Measurements from ENCODE around the gene ATP5IF1. TPM values are rescaled to one million over a fixed set of nuclear protein-coding genes. Genes with fewer than 3 reads are reported as not detected.

ATP5IF1 gene
- total RNA-seq, 4 donors from 2014 or later, result 75.6 to 307 (median 236) TPM

GRCh38 chr1:28209700-28210099 lies 26.2 kb upstream of the ATP5IF1 start:
- Histone ChIP-seq H3K27ac (no peak overlapping the region), H3K36me3 (peaks cover 21 to 24% of the 10 kb centered on the region in 2 donors), H3K9me3 (no peaks in the 10 kb centered on the region), H3K27me3 (no peaks in the 10 kb centered on the region), H3K4me3 (replicated peaks in 1 of 3) (no peak overlapping the region), H3K4me1 (no peaks in the 10 kb centered on the region)
- no peak for DNase-seq
- intact Hi-C loops (cut with DNase I), result loop anchor here (5.0 kb wide), 1 partner anchor 117 kb away; no protein-coding TSS in a partner anchor
- no peak for TF ChIP-seq POLR2A (IDR thresholded peaks at IDR 0.05)
- no peak for TF ChIP-seq CTCF (IDR thresholded peaks at IDR 0.05)
- 75 to 79% methylated on average over 1 of the region's 1 CpG for WGBS, 2 donors

- intact Hi-C loops (cut with DNase I), result no loop called here
- 88 to 94% methylated on average over 2 of the region's 2 CpGs for WGBS, 2 donors
- Histone ChIP-seq H3K9me3 (no peaks in the 10 kb centered on the region), H3K27ac (no peak overlapping the region), H3K4me1 (no peaks in the 10 kb centered on the region), H3K27me3 (no peaks in the 10 kb centered on the region), H3K36me3 (peaks cover 14 to 16% of the 10 kb centered on the region in 2 donors), H3K4me3 (replicated peaks in 1 of 3) (no peak overlapping the region)
- DNase-seq, result no peak
- no peak for TF ChIP-seq CTCF (IDR thresholded peaks at IDR 0.05)
- no peak for TF ChIP-seq POLR2A (IDR thresholded peaks at IDR 0.05)
These were observed 22.6 kb upstream of the ATP5IF1 start for GRCh38 chr1:28213315-28213714.

DNA sequence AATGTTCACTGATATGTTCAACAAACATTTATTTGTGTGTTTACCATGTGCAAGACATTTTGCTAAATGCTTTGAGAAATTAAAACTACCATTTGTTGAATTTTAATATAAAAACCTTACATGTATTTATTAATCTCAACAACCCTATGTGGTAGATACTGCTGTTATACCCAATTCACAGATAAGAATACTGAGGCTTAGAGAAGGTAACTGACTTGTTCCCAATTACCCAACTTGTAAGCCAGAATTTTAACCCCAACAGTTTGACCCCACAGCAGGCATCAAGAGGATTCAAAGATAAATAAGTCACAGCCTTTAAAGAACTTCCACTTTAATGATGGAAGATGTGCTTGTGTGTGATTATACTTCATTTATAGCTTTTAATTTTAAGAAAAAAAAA lies 6.8 kb upstream of the ATP5IF1 start:
- no peak for DNase-seq
- Histone ChIP-seq H3K9me3 (no peaks in the 10 kb centered on the region), H3K4me3 (replicated peaks in 1 of 3) (no peak overlapping the region), H3K27ac (no peak overlapping the region), H3K4me1 (peaks cover 10 to 14% of the 10 kb centered on the region in 2 donors), H3K27me3 (no peaks in the 10 kb centered on the region), H3K36me3 (peaks cover 28 to 38% of the 10 kb centered on the region in 2 donors)
- intact Hi-C loops (cut with DNase I), result no loop called here
- no peak for TF ChIP-seq CTCF (IDR thresholded peaks at IDR 0.05)
- TF ChIP-seq POLR2A (IDR thresholded peaks at IDR 0.05), result no peak

GRCh38 chr1:28229996-28230395 lies 5.9 kb upstream of the ATP5IF1 start:
- Histone ChIP-seq H3K4me3 (replicated peaks in 1 of 3) (no peak overlapping the region), H3K36me3 (peaks cover 28 to 31% of the 10 kb centered on the region in 2 donors), H3K27ac (no peak overlapping the region), H3K4me1 (peaks cover 10 to 14% of the 10 kb centered on the region in 2 donors), H3K27me3 (no peaks in the 10 kb centered on the region), H3K9me3 (no peaks in the 10 kb centered on the region)
- intact Hi-C loops (cut with DNase I), result no loop called here
- no peak for TF ChIP-seq POLR2A (IDR thresholded peaks at IDR 0.05)
- TF ChIP-seq CTCF (IDR thresholded peaks at IDR 0.05), result no peak
- 86 to 88% methylated on average over 2 of the region's 2 CpGs for WGBS, 2 donors
- no peak for DNase-seq

DNA sequence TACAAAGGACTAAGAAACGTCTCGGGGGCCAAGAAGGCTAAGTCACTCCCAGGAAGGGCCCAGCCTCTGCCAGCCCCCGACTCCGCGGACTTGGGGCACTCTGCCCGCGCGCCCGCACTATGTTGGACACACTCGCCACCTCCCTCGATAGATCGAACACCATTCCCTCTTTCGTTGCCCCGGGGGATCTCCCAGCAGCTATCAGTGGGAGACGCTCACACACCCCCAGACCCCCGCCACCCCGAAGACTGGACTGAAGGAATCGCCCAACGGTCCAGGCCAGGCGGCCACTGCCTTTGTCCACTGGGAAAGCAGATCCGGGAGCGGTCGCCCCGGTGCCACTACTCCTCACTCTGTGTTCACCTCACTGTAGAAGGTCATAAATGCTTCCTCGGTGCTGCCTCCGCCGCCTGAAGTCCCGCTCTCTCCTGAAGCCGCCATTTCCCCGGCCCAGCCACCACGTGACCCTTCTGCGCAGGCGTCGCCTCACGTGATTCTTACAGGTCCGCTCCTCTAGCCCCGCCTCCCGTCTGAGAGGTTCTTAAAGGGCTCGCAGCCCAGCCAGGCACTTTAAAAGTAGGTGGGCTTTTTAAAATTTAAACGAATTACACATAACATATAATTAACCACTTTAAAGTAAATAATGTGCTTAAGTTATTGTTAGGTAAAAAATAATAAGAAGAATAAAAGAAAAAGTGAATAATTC lies 3.2 kb upstream of the ATP5IF1 start, which contains the start of gene DNAJC8:
TSS of gene DNAJC8 (minus strand) at position 472 of the 706 bp plus-strand sequence. CDS start at position 441, 31 bp downstream.
- Histone ChIP-seq H3K36me3 (peaks cover 8 to 11% of the 10 kb centered on the region in 2 donors), H3K27ac (peak within 1 kb of the TSS; percentile 54 to 87 (median 69)), H3K27me3 (no peaks in the 10 kb centered on the region), H3K9me3 (no peaks in the 10 kb centered on the region), H3K4me3 (replicated peaks in 1 of 3) (peak within 1 kb of the TSS; percentile 61 to 97 (median 96)), H3K4me1 (peaks cover 19 to 30% of the 10 kb centered on the region in 2 donors)
- intact Hi-C loops (cut with DNase I), result no loop called here
- peak in 1 of 6 experiments; percentile 23 for TF ChIP-seq CTCF (IDR thresholded peaks at IDR 0.05)
- peak; percentile 46 to 83 for TF ChIP-seq POLR2A (IDR thresholded peaks at IDR 0.05)
- WGBS, 2 donors, result 0% methylated on average over 38 to 39 of the region's 40 CpGs
- DNase-seq, result peak; percentile 99
